ENCODE data around the gene TAS2R1.
A peak's percentile ranks its signal among the peaks of the same experiment; 100 is the strongest.

TAS2R1 gene

DNA sequence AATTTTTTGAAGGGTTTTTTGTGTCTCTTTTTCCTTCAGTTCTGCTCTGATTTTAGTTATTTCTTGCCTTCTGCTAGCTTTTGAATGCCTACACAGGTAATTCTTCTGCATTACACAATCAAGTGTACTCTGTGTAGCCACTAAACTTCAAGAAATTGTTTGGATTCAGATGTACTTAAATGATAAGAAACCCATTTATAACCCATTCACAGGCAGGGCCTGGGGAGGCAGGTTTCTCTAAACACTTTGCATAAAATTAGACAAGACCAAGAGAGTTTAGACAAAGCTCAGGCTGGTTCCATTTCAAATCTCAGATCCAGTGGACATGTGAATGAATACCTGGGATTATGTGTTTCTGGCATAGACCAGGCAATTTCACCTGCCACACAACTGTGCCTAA is 43.0 kb downstream of the TAS2R1 start:
- peak; percentile 5 for DNase-seq (ENCODE audit: low read depth)

DNA sequence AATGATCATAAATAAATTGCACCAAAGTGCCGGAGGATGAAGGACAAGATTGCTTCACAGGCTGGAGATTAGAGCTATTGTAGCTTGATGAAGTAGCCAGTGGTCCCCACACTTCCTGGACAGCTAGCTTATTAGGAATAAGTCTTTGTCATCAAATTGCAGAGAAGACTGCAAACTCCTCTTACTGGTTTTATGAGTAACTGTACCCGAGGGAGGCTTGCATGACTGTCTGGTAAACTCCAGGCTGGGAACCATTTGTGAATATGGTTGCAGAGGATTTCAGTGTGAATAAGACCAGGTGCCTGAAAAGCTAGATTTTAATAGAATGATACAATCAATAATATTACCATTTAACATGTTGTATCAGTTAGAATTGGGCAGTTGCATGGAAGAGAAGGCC is 47.7 kb downstream of the TAS2R1 start:
- DNase-seq (ENCODE audit: low read depth) = peak; percentile 50

Data from amniotic epithelial cell (primary cell).